GM23338 (cell line): Measurements from ENCODE around the gene MAGOH.

ENCODE experiments used
- CREB1 ChIP-seq: fragments of 250-450 bp; sonication (Bioruptor Pico); IDR thresholded peaks from 2 replicates; pipeline ENCODE4 v1.5.0; 2020; ENCODE audit warnings: low read depth, mild to moderate bottlenecking, moderate library complexity
- CTCF ChIP-seq, 2 experiments: fragments of 200-600 bp in 1 of 2; sonication (generic) in 1 of 2; conservative IDR thresholded peaks; 2 replicates each; pipeline versions ENCODE4 v1.5.1 to v1.6.1; 2016 to 2017; ENCODE audit warnings: antibody characterized with exemption in 2 of 2, low read depth in 2 of 2, mild to moderate bottlenecking in 2 of 2, moderate library complexity in 1 of 2
- EZH2 ChIP-seq: fragments of 200-600 bp; sonication (generic); IDR thresholded peaks from one replicate; pipeline ENCODE4 v1.8.0; 2017; ENCODE audit warnings: antibody characterized with exemption, mild to moderate bottlenecking, low read depth; ENCODE audit not compliant: unreplicated experiment
- JUNB ChIP-seq: IDR thresholded peaks from one replicate; pipeline ENCODE4 v1.6.1; 2016; ENCODE audit warnings: antibody characterized with exemption; ENCODE audit not compliant: unreplicated experiment

GRCh38 chr1:53256511-53257453 is 18.5 kb upstream of the MAGOH start:
- TF ChIP-seq CTCF (conservative IDR thresholded peaks at IDR 0.05; ENCODE audit: low read depth in 2 of 2) (no peak), EZH2 (no peak), CREB1 (no peak), JUNB (no peak)
